ENCODE results near the gene TRABD2B. TPM values are rescaled to one million over a fixed set of nuclear protein-coding genes. Genes with fewer than 3 reads are reported as not detected.

Gene TRABD2B
- total and polyA plus RNA-seq, 2 donors (not counting 3 experiments of a cell fraction or from before 2014, with no cell fraction given), result not detected

DNA sequence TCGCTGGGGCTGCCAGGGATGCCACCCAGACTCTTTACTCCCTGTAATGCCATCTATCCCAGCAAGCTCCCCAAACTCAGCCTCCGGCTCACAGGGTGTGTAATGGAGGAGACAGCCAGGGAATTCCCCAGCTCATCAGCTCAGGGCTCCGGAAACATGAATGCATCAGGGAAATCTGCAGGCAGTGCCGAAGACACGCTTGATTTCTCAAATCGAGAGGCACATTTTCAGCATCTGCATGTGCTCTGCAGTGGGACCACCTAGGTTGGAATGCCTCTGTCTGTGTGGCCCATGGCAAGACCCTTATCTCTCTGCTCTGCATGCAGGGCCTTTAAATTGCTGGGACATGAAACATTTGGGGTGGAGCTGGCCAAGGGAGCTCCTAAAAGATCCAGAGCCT lies 170.1 kb downstream of the TRABD2B start:
- Histone ChIP-seq H2AFZ (ENCODE audit: low read depth, low read length) (no peak overlapping the region), H3K4me2 (ENCODE audit: insufficient read depth, low read length) (no peak overlapping the region), H3K9me1 (replicated peaks; ENCODE audit: control insufficient read depth, extremely low read depth, insufficient read depth, low read length) (no peaks in the 10 kb centered on the region), H3K27me3 (ENCODE audit: control insufficient read depth in 2 of 2, insufficient read depth in 2 of 2, low read length in 2 of 2) (no peaks in the 10 kb centered on the region), H3K4me1 (ENCODE audit: control insufficient read depth, extremely low read depth, insufficient read depth, low read length) (no peaks in the 10 kb centered on the region), H3K9ac (replicated peaks; ENCODE audit: extremely low read depth, insufficient read depth, low read length) (no peak overlapping the region), H3K36me3 (ENCODE audit: control insufficient read depth in 2 of 2, extremely low read depth in 1 of 2, insufficient read depth in 2 of 2, low read length in 2 of 2) (no peaks in the 10 kb centered on the region), H4K20me1 (replicated peaks; ENCODE audit: control insufficient read depth, extremely low read depth, insufficient read depth, low read length) (no peaks in the 10 kb centered on the region), H3K4me3 (replicated peaks in 1 of 3; ENCODE audit: insufficient read depth in 1 of 3, low read depth in 1 of 3, low read length in 3 of 3) (no peak overlapping the region), H3K27ac (ENCODE audit: insufficient read depth, low read depth, low read length) (no peak overlapping the region), H3K9me3 (replicated peaks; ENCODE audit: control insufficient read depth, insufficient read depth, low read length) (no peaks in the 10 kb centered on the region), H3K79me2 (ENCODE audit: control insufficient read depth, insufficient read depth, low read length) (no peaks in the 10 kb centered on the region)
- DNase-seq (ENCODE audit: low read depth, low spot score) (no peak), FAIRE-seq (no peak)
- dilution Hi-C loops (cut with MboI; ENCODE audit: extremely low pct_ligation_motif_present, low sequenced_read_pairs), result no loop called here
- no TSS peak for BruUV-seq (replicated peaks)
- intact Hi-C loops (cut with micrococcal nuclease), result no loop called here
- ChIA-PET CTCF (interaction anchor here (1.0 to 1.1 kb wide), 2 partner anchors 51 to 170 kb away, joined by 3 read pairs; partner anchors contain the start of gene TRABD2B), POLR2A (no interaction called here)
- TF ChIP-seq POLR2A (IDR thresholded peaks at IDR 0.05; ENCODE audit: low read depth, low read length), result no peak
- TF ChIP-seq POLR2AphosphoS5 (IDR thresholded peaks at IDR 0.05; ENCODE audit: insufficient read depth, low read depth, low read length), result no peak
- TF ChIP-seq EZH2 (IDR thresholded peaks at IDR 0.05; ENCODE audit: borderline replicate concordance, low read depth, low read length, severe bottlenecking), result no peak
- no peak for TF ChIP-seq MYC (IDR thresholded peaks at IDR 0.05; ENCODE audit: low read depth, low read length)
- TF ChIP-seq GATA2 (IDR thresholded peaks at IDR 0.05; ENCODE audit: insufficient read depth, insufficient read length, low read depth, low read length), result no peak
- TF ChIP-seq, protein P1, sequence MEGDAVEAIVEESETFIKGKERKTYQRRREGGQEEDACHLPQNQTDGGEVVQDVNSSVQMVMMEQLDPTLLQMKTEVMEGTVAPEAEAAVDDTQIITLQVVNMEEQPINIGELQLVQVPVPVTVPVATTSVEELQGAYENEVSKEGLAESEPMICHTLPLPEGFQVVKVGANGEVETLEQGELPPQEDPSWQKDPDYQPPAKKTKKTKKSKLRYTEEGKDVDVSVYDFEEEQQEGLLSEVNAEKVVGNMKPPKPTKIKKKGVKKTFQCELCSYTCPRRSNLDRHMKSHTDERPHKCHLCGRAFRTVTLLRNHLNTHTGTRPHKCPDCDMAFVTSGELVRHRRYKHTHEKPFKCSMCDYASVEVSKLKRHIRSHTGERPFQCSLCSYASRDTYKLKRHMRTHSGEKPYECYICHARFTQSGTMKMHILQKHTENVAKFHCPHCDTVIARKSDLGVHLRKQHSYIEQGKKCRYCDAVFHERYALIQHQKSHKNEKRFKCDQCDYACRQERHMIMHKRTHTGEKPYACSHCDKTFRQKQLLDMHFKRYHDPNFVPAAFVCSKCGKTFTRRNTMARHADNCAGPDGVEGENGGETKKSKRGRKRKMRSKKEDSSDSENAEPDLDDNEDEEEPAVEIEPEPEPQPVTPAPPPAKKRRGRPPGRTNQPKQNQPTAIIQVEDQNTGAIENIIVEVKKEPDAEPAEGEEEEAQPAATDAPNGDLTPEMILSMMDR (IDR thresholded peaks at IDR 0.05; ENCODE audit: extremely low read depth in 1 of 2, insufficient read depth in 1 of 2, low read depth in 1 of 2, low read length in 2 of 2), result no peak
- TF ChIP-seq, protein P2, sequence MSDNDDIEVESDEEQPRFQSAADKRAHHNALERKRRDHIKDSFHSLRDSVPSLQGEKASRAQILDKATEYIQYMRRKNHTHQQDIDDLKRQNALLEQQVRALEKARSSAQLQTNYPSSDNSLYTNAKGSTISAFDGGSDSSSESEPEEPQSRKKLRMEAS (IDR thresholded peaks at IDR 0.05; ENCODE audit: insufficient read depth, insufficient read length), result no peak
- TF ChIP-seq FOS (IDR thresholded peaks at IDR 0.05; ENCODE audit: borderline replicate concordance, insufficient read depth, low read length), result no peak
- no peak for TF ChIP-seq JUN (IDR thresholded peaks at IDR 0.05; ENCODE audit: borderline replicate concordance, insufficient read depth, insufficient read length, low read depth)
